ENCODE results near the gene GALNT9. TPM values are rescaled to one million over a fixed set of nuclear protein-coding genes. Genes with fewer than 3 reads are reported as not detected.
"Not testable (repeated sequence)": the region's sequence is repeated elsewhere in the genome, so short reads cannot be mapped to it uniquely, and the experiment has no call there.

GALNT9 gene
- total RNA-seq, 1 experiment from 2014 or later = not detected

- in situ Hi-C loops (cut with HindIII; ENCODE audit: low pct_unique_long_range_greater_than_20kb, low sequenced_read_pairs) = no loop called here
Observed at GRCh38 chr12:132225214-132225613, 104.2 kb downstream of the GALNT9 start.

GRCh38 chr12:132224484-132224883 is 104.9 kb downstream of the GALNT9 start:
- in situ Hi-C loops (cut with HindIII; ENCODE audit: low pct_unique_long_range_greater_than_20kb, low sequenced_read_pairs) = no loop called here
- DNase-seq (ENCODE audit: low read depth, low spot score) = no peak

More at GRCh38 chr12:132225214-132225613, 104.2 kb downstream of the GALNT9 start:
- DNase-seq (ENCODE audit: low read depth, low spot score) = no peak

GRCh38 chr12:132222808-132223173 is 106.6 kb downstream of the GALNT9 start:
- no peak for DNase-seq (ENCODE audit: low read depth, low spot score)
- in situ Hi-C loops (cut with HindIII; ENCODE audit: low pct_unique_long_range_greater_than_20kb, low sequenced_read_pairs) = no loop called here

GRCh38 chr12:132222096-132222807 is 107.1 kb downstream of the GALNT9 start:
- peak; percentile 60 for DNase-seq (ENCODE audit: low read depth, low spot score)
- in situ Hi-C loops (cut with HindIII; ENCODE audit: low pct_unique_long_range_greater_than_20kb, low sequenced_read_pairs) = no loop called here

GRCh38 chr12:132219761-132220160 is 109.6 kb downstream of the GALNT9 start:
- DNase-seq (ENCODE audit: low read depth, low spot score); in situ Hi-C loops (cut with HindIII; ENCODE audit: low pct_unique_long_range_greater_than_20kb, low sequenced_read_pairs): not testable (repeated sequence)

GRCh38 chr12:132219323-132219722 is 110.1 kb downstream of the GALNT9 start:
- DNase-seq (ENCODE audit: low read depth, low spot score) = no peak
- in situ Hi-C loops (cut with HindIII; ENCODE audit: low pct_unique_long_range_greater_than_20kb, low sequenced_read_pairs) = no loop called here

- peak; percentile 46 for DNase-seq (ENCODE audit: low read depth, low spot score)
- in situ Hi-C loops (cut with HindIII; ENCODE audit: low pct_unique_long_range_greater_than_20kb, low sequenced_read_pairs) = no loop called here
Observed at GRCh38 chr12:132218915-132219314, 110.5 kb downstream of the GALNT9 start.

- in situ Hi-C loops (cut with HindIII; ENCODE audit: low pct_unique_long_range_greater_than_20kb, low sequenced_read_pairs) = no loop called here
- DNase-seq (ENCODE audit: low read depth, low spot score) = no peak
Observed at GRCh38 chr12:132218527-132218875, 110.9 kb downstream of the GALNT9 start.

GRCh38 chr12:132217800-132218526 is 111.4 kb downstream of the GALNT9 start:
- in situ Hi-C loops (cut with HindIII; ENCODE audit: low pct_unique_long_range_greater_than_20kb, low sequenced_read_pairs) = no loop called here

GRCh38 chr12:132217371-132217770 is 112.0 kb downstream of the GALNT9 start:
- DNase-seq (ENCODE audit: low read depth, low spot score) = no peak
- in situ Hi-C loops (cut with HindIII; ENCODE audit: low pct_unique_long_range_greater_than_20kb, low sequenced_read_pairs) = no loop called here

More at GRCh38 chr12:132217800-132218526, 111.4 kb downstream of the GALNT9 start:
- no peak for DNase-seq (ENCODE audit: low read depth, low spot score)

- in situ Hi-C loops (cut with HindIII; ENCODE audit: low pct_unique_long_range_greater_than_20kb, low sequenced_read_pairs) = no loop called here
- DNase-seq (ENCODE audit: low read depth, low spot score) = no peak
Observed at GRCh38 chr12:132216354-132216987, 112.9 kb downstream of the GALNT9 start.

GRCh38 chr12:132215299-132215989 is 113.9 kb downstream of the GALNT9 start:
- in situ Hi-C loops (cut with HindIII; ENCODE audit: low pct_unique_long_range_greater_than_20kb, low sequenced_read_pairs) = no loop called here
- DNase-seq (ENCODE audit: low read depth, low spot score) = no peak

- DNase-seq (ENCODE audit: low read depth, low spot score) = no peak
- in situ Hi-C loops (cut with HindIII; ENCODE audit: low pct_unique_long_range_greater_than_20kb, low sequenced_read_pairs) = no loop called here
Observed at GRCh38 chr12:132214891-132215290, 114.5 kb downstream of the GALNT9 start.

- in situ Hi-C loops (cut with HindIII; ENCODE audit: low pct_unique_long_range_greater_than_20kb, low sequenced_read_pairs) = no loop called here
- no peak for DNase-seq (ENCODE audit: low read depth, low spot score)
Observed at GRCh38 chr12:132214161-132214476, 115.3 kb downstream of the GALNT9 start.

- in situ Hi-C loops (cut with HindIII; ENCODE audit: low pct_unique_long_range_greater_than_20kb, low sequenced_read_pairs) = no loop called here
Observed at GRCh38 chr12:132213359-132214160, 115.8 kb downstream of the GALNT9 start.

GRCh38 chr12:132211816-132212215 is 117.6 kb downstream of the GALNT9 start:
- DNase-seq (ENCODE audit: low read depth, low spot score) = no peak
- in situ Hi-C loops (cut with HindIII; ENCODE audit: low pct_unique_long_range_greater_than_20kb, low sequenced_read_pairs) = no loop called here

More at GRCh38 chr12:132213359-132214160, 115.8 kb downstream of the GALNT9 start:
- no peak for DNase-seq (ENCODE audit: low read depth, low spot score)

- in situ Hi-C loops (cut with HindIII; ENCODE audit: low pct_unique_long_range_greater_than_20kb, low sequenced_read_pairs) = no loop called here
- DNase-seq (ENCODE audit: low read depth, low spot score) = no peak
Observed at GRCh38 chr12:132211326-132211725, 118.1 kb downstream of the GALNT9 start.

Data from SK-MEL-5 (cell line).